Gastrocnemius medialis (tissue), 4 donors: ENCODE results near the gene FOS.

ENCODE experiments used
- POLR2A ChIP-seq, 2 donors: fragments of 450-650 bp; IDR thresholded peaks; one replicate each; pipeline ENCODE4 v1.6.1; 2017; ENCODE audit warnings: antibody characterized with exemption in 2 of 2, mild to moderate bottlenecking in 2 of 2, moderate library complexity in 2 of 2
- TF ChIP-seq, protein P1 (sequence below), 5 experiments: fragments of 450-650 bp in 3 of 5; fragments of 200-600 bp in 2 of 5; sonication (generic) in 2 of 5; IDR thresholded peaks in 4 of 5; conservative IDR thresholded peaks in 1 of 5; 1 replicate in 4 of 5; 2 replicates in 1 of 5; pipeline ENCODE4 v1.5.1; 2016 to 2019; ENCODE audit warnings: antibody characterized with exemption in 5 of 5, mild to moderate bottlenecking in 3 of 5, moderate library complexity in 3 of 5

DNA sequence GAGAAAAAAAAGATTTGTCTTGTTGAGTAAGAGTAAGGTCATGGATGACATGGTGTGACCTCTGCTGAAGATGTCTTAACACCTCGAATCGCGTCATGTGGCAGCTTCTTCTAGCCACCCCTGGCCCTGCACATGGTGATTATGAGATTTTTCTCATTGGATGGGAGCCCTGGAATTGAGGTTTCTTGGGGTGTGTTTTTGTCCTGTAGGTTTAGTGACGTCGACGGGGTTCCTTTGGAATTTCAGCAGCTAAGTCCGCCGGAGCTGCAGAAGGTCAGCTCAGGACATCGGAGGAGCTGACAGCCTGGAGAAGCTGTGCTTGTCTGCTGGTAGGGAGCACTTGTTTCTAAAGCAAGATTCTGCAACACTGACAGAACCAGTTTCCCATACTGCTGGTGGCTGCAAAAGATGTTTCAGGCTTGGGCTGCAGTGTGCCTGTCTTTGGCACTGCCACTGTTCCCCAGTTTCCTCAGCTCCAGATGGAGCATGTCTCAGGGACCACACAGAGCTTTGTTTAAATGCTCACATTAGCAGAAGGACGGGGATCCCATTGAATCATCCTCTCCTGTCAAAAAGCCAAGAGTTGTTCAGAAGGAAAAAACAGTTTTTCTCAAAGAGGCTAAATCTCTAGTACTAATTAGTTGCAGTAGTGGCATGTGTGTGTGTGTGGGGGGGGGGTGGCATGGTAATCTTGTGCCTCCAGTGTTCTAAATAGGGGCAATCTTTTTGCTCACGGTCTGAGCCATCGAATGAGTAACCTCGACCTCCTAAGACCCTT is 5.2 kb upstream of the FOS start:
- TF ChIP-seq, protein P1, sequence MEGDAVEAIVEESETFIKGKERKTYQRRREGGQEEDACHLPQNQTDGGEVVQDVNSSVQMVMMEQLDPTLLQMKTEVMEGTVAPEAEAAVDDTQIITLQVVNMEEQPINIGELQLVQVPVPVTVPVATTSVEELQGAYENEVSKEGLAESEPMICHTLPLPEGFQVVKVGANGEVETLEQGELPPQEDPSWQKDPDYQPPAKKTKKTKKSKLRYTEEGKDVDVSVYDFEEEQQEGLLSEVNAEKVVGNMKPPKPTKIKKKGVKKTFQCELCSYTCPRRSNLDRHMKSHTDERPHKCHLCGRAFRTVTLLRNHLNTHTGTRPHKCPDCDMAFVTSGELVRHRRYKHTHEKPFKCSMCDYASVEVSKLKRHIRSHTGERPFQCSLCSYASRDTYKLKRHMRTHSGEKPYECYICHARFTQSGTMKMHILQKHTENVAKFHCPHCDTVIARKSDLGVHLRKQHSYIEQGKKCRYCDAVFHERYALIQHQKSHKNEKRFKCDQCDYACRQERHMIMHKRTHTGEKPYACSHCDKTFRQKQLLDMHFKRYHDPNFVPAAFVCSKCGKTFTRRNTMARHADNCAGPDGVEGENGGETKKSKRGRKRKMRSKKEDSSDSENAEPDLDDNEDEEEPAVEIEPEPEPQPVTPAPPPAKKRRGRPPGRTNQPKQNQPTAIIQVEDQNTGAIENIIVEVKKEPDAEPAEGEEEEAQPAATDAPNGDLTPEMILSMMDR (IDR thresholded peaks at IDR 0.05 in 4 of 5, conservative IDR thresholded peaks at IDR 0.05 in 1 of 5) = no peak
- TF ChIP-seq POLR2A (IDR thresholded peaks at IDR 0.05) = no peak
